Measurements from ENCODE around the gene HS6ST1. TPM values are rescaled to one million over a fixed set of nuclear protein-coding genes. Genes with fewer than 3 reads are reported as not detected.
"Not testable (repeated sequence)": the region's sequence is repeated elsewhere in the genome, so short reads cannot be mapped to it uniquely, and the experiment has no call there.

HS6ST1 gene
- total RNA-seq, 2 donors from 2014 or later = 25.4 to 44.8 TPM

- intact Hi-C loops (cut with DNase I) = no loop called here
- ATAC-seq (peak; percentile 43), DNase-seq (peak in 1 of 4 donors; percentile 38)
- TF ChIP-seq POLR2A (IDR thresholded peaks at IDR 0.05) = no peak
- TF ChIP-seq CTCF (IDR thresholded peaks at IDR 0.05) = no peak
- Histone ChIP-seq H3K9me3 (no peaks in the 10 kb centered on the region), H3K4me1 (no peaks in the 10 kb centered on the region), H3K36me3 (replicated peaks in 1 of 2; ENCODE audit: insufficient read depth in 1 of 2, low read depth in 2 of 2) (no peaks in the 10 kb centered on the region), H3K4me3 (no peak overlapping the region), H3K27ac (peak overlapping the region in 1 of 4 donors; percentile 10), H3K27me3 (no peaks in the 10 kb centered on the region)
- WGBS, 2 donors = 65 to 93% methylated on average over 3 to 24 of the region's 24 CpGs
These were observed 58.2 kb downstream of the HS6ST1 start for GRCh38 chr2:128260239-128261138.

GRCh38 chr2:128259585-128259984, 59.1 kb downstream of the HS6ST1 start:
- intact Hi-C loops (cut with DNase I) = no loop called here
- DNase-seq (no peak), ATAC-seq (no peak)
- Histone ChIP-seq H3K9me3 (no peaks in the 10 kb centered on the region), H3K36me3 (replicated peaks in 1 of 2; ENCODE audit: insufficient read depth in 1 of 2, low read depth in 2 of 2) (no peaks in the 10 kb centered on the region), H3K27ac (no peak overlapping the region), H3K4me1 (no peaks in the 10 kb centered on the region), H3K4me3 (no peak overlapping the region), H3K27me3 (no peaks in the 10 kb centered on the region)
- TF ChIP-seq POLR2A (IDR thresholded peaks at IDR 0.05) = no peak
- TF ChIP-seq CTCF (IDR thresholded peaks at IDR 0.05) = no peak
- 87 to 97% methylated on average over 5 of the region's 5 CpGs for WGBS, 2 donors

GRCh38 chr2:128258218-128258617, 60.5 kb downstream of the HS6ST1 start:
- Histone ChIP-seq H3K36me3 (replicated peaks in 1 of 2; ENCODE audit: insufficient read depth in 1 of 2, low read depth in 2 of 2) (no peaks in the 10 kb centered on the region), H3K4me3 (no peak overlapping the region), H3K27me3 (no peaks in the 10 kb centered on the region), H3K9me3 (no peaks in the 10 kb centered on the region), H3K27ac (no peak overlapping the region), H3K4me1 (no peaks in the 10 kb centered on the region)
- intact Hi-C loops (cut with DNase I) = no loop called here
- ATAC-seq (no peak), DNase-seq (no peak)
- TF ChIP-seq CTCF (IDR thresholded peaks at IDR 0.05) = no peak
- TF ChIP-seq POLR2A (IDR thresholded peaks at IDR 0.05) = no peak
- 84 to 91% methylated on average over 6 of the region's 6 CpGs for WGBS, 2 donors

GRCh38 chr2:128252501-128252900, 66.2 kb downstream of the HS6ST1 start:
- intact Hi-C loops (cut with DNase I) = no loop called here
- no peak overlapping the region for H3K4me3 ChIP-seq
- H3K36me3 ChIP-seq (replicated peaks in 1 of 2; ENCODE audit: insufficient read depth in 1 of 2, low read depth in 2 of 2) = no peaks in the 10 kb centered on the region
- DNase-seq = no peak
- WGBS, 2 donors = 87 to 94% methylated on average over 6 of the region's 6 CpGs
- TF ChIP-seq POLR2A (IDR thresholded peaks at IDR 0.05) (no peak), CTCF (IDR thresholded peaks at IDR 0.05) (no peak)
- H3K27me3 ChIP-seq = no peaks in the 10 kb centered on the region
- no peaks in the 10 kb centered on the region for H3K9me3 ChIP-seq
- H3K4me1 ChIP-seq = no peaks in the 10 kb centered on the region
- no peak overlapping the region for H3K27ac ChIP-seq
- ATAC-seq = no peak

- H3K27ac ChIP-seq; intact Hi-C loops (cut with DNase I); H3K36me3 ChIP-seq (replicated peaks in 1 of 2; ENCODE audit: insufficient read depth in 1 of 2, low read depth in 2 of 2); H3K9me3 ChIP-seq; H3K27me3 ChIP-seq; H3K4me1 ChIP-seq; DNase-seq; ATAC-seq; H3K4me3 ChIP-seq: not testable (repeated sequence)
- WGBS, 2 donors = 86 to 91% methylated on average over 4 to 6 of the region's 6 CpGs
These were observed 66.6 kb downstream of the HS6ST1 start for GRCh38 chr2:128252086-128252485.
